Glutamatergic neuron (in vitro differentiated cells): Measurements from ENCODE around the gene IL17A. TPM values are rescaled to one million over a fixed set of nuclear protein-coding genes. Genes with fewer than 3 reads are reported as not detected.
"Not testable (repeated sequence)": the region's sequence is repeated elsewhere in the genome, so short reads cannot be mapped to it uniquely, and the experiment has no call there.

ENCODE experiments used
- DNase-seq: peaks from one replicate; pipeline ENCODE4 v3.0.0; 2022
- H3K27ac Mint-ChIP-seq: one replicate; pipeline ENCODE4 v1.8.0; 2020; ENCODE audit warnings: mild to moderate bottlenecking, mixed read lengths, inconsistent platforms; ENCODE audit not compliant: unreplicated experiment
- H3K27me3 Mint-ChIP-seq: one replicate; pipeline ENCODE4 v1.8.0; 2020; ENCODE audit warnings: mild to moderate bottlenecking, moderate library complexity, mixed read lengths, inconsistent platforms; ENCODE audit not compliant: unreplicated experiment
- H3K36me3 Mint-ChIP-seq: one replicate; pipeline ENCODE4 v1.8.0; 2020; ENCODE audit warnings: mild to moderate bottlenecking, mixed read lengths, inconsistent platforms; ENCODE audit not compliant: unreplicated experiment
- H3K4me1 Mint-ChIP-seq: one replicate; pipeline ENCODE4 v1.8.0; 2020; ENCODE audit warnings: mild to moderate bottlenecking, low read depth, mixed read lengths, inconsistent platforms; ENCODE audit not compliant: unreplicated experiment
- H3K4me3 Mint-ChIP-seq: one replicate; pipeline ENCODE4 v1.8.0; 2020; ENCODE audit warnings: mild to moderate bottlenecking, mixed read lengths, inconsistent platforms; ENCODE audit not compliant: unreplicated experiment
- H3K9me3 Mint-ChIP-seq: one replicate; pipeline ENCODE4 v1.8.0; 2020; ENCODE audit warnings: mild to moderate bottlenecking, moderate library complexity, mixed read lengths, inconsistent platforms; ENCODE audit not compliant: unreplicated experiment
- CTCF ChIP-seq: fragments of 200-600 bp; sonication (generic); IDR thresholded peaks from one replicate; pipeline ENCODE4 v1.5.0; 2021; ENCODE audit not compliant: partially characterized antibody, unreplicated experiment
- total RNA-seq: library from RNA; stranded (reverse); fragmentation: NEBNext Ultra II Directional; extraction: Animal tissue kit (Norgen Biotek cat#: 25700); gene quantifications from one replicate; pipeline ENCODE4 v1.2.1, GENCODE V29; 2021; ENCODE audit not compliant: unreplicated experiment

IL17A gene
- total RNA-seq, 1 donor from 2014 or later, result not detected

- Mint-ChIP-seq H3K4me1 (no peaks in the 10 kb centered on the region), H3K4me3 (no peak overlapping the region), H3K36me3 (no peaks in the 10 kb centered on the region), H3K27me3 (no peaks in the 10 kb centered on the region), H3K27ac (no peak overlapping the region), H3K9me3 (peaks cover 1% of the 10 kb centered on the region)
- DNase-seq, result no peak
- TF ChIP-seq CTCF, result no peak
These were observed 923 bp downstream of the IL17A start for GRCh38 chr6:52187098-52187497.

- TF ChIP-seq CTCF, result no peak
- DNase-seq, result no peak
- Mint-ChIP-seq H3K4me1 (no peaks in the 10 kb centered on the region), H3K27me3 (peaks cover 1% of the 10 kb centered on the region), H3K36me3 (no peaks in the 10 kb centered on the region), H3K4me3 (no peak overlapping the region), H3K27ac (no peak overlapping the region), H3K9me3 (peaks cover 2% of the 10 kb centered on the region)
These were observed 3.8 kb downstream of the IL17A start for GRCh38 chr6:52189974-52190373.

- Mint-ChIP-seq H3K36me3 (no peaks in the 10 kb centered on the region), H3K27me3 (peaks cover 1% of the 10 kb centered on the region), H3K9me3 (peaks cover 3% of the 10 kb centered on the region), H3K4me3 (no peak overlapping the region), H3K4me1 (no peaks in the 10 kb centered on the region), H3K27ac (no peak overlapping the region)
- TF ChIP-seq CTCF, result no peak
- DNase-seq, result no peak
These were observed 4.2 kb downstream of the IL17A start for GRCh38 chr6:52190409-52190808.

- no peak for DNase-seq
- no peak for TF ChIP-seq CTCF
- H3K27ac Mint-ChIP-seq, result no peak overlapping the region
- no peak overlapping the region for H3K4me3 Mint-ChIP-seq
- no peaks in the 10 kb centered on the region for H3K4me1 Mint-ChIP-seq
- peaks cover 1% of the 10 kb centered on the region for H3K27me3 Mint-ChIP-seq
- H3K36me3 Mint-ChIP-seq, result no peaks in the 10 kb centered on the region
- peaks cover 1% of the 10 kb centered on the region for H3K9me3 Mint-ChIP-seq
These were observed 5.6 kb downstream of the IL17A start for GRCh38 chr6:52191824-52192223.

GRCh38 chr6:52195886-52196285 is 9.7 kb downstream of the IL17A start:
- no peak for TF ChIP-seq CTCF
- H3K27me3 Mint-ChIP-seq, result peaks cover 5% of the 10 kb centered on the region
- H3K4me3 Mint-ChIP-seq, result no peak overlapping the region
- no peak overlapping the region for H3K27ac Mint-ChIP-seq
- no peak for DNase-seq
- no peaks in the 10 kb centered on the region for H3K4me1 Mint-ChIP-seq
- H3K9me3 Mint-ChIP-seq, result peaks cover 5% of the 10 kb centered on the region
- H3K36me3 Mint-ChIP-seq, result peaks cover 7% of the 10 kb centered on the region

GRCh38 chr6:52200088-52200487 is 13.9 kb downstream of the IL17A start:
- not testable (repeated sequence) for H3K36me3 Mint-ChIP-seq, H3K4me1 Mint-ChIP-seq, H3K27me3 Mint-ChIP-seq, DNase-seq, H3K4me3 Mint-ChIP-seq, H3K9me3 Mint-ChIP-seq, H3K27ac Mint-ChIP-seq
